Muscle of arm (tissue), 12 donors: Measurements from ENCODE around the gene ARMCX2. TPM values are rescaled to one million over a fixed set of nuclear protein-coding genes. Genes with fewer than 3 reads are reported as not detected.

Source experiments
- DNase-seq: peaks from one replicate; pipeline ENCODE4 v3.0.0-alpha.2; 2013
- polyA plus RNA-seq, 12 donors: library from polyadenylated mRNA; unstranded; fragments of 120-200 nt; gene quantifications; one replicate each; pipeline ENCODE4 v1.2.1, GENCODE V29; 2013; ENCODE audit not compliant: insufficient read length in 12 of 12

The ARMCX2 gene
- polyA plus RNA-seq, 12 donors: 106 to 190 (median 149) TPM; not detected in 1

- peak; percentile 87 for DNase-seq
These were observed 42.1 kb downstream of the ARMCX2 start, which contains the start of gene ARMCX6 for GRCh38 chrX:101617211-101618191. Gene ARMCX6, minus strand, starts transcription at chrX:101618000. Its CDS starts 1,380 bp downstream, at chrX:101616620.

- DNase-seq: no peak
These were observed 53.9 kb downstream of the ARMCX2 start for GRCh38 chrX:101605728-101606127.

Other genes starting within 250 kb of the ARMCX2 start
- gene ARMCX4, start 174.4 kb downstream of the ARMCX2 start, polyA plus RNA-seq: 10 to 100 TPM in 11 of 12 donors, not detected in 1; 30.1 to 65.9 (median 45.8) TPM
- gene ARMCX1, start 109.3 kb downstream of the ARMCX2 start, polyA plus RNA-seq: 10 to 100 TPM in 11 of 12 donors, not detected in 1; 44.2 to 96.1 (median 84.4) TPM
- 100 to 1,000 TPM in 7 of 12 donors, 10 to 100 TPM in 4, not detected in 1; 82.7 to 127 (median 110) TPM for gene ARMCX6, start 41.9 kb downstream of the ARMCX2 start, polyA plus RNA-seq
- 100 to 1,000 TPM in 11 of 12 donors, 10 to 100 TPM in 1; 94.0 to 257 (median 161) TPM for gene ARMCX3, start 36.7 kb downstream of the ARMCX2 start, polyA plus RNA-seq